ENCODE measurements around the gene ZNF511. TPM values are rescaled to one million over a fixed set of nuclear protein-coding genes. Genes with fewer than 3 reads are reported as not detected.
"Not testable (repeated sequence)": the region's sequence is repeated elsewhere in the genome, so short reads cannot be mapped to it uniquely, and the experiment has no call there.

The ZNF511 gene
- 21.5 and 23.7 TPM in 2 replicates for total RNA-seq

GRCh38 chr10:133308421-133309099 lies at the start of gene ZNF511, which contains the start of gene TUBGCP2:
Gene ZNF511 (plus strand): TSS chr10:133308914. CDS start chr10:133308944, 30 bp downstream.
Gene TUBGCP2 (minus strand): TSS chr10:133308872. CDS start chr10:133302941, 5,931 bp downstream.
- DNase-seq (ENCODE audit: low read depth in 2 of 2): peak; percentile 72 to 88

- no peak for DNase-seq (ENCODE audit: low read depth in 2 of 2)
Observed at GRCh38 chr10:133259602-133259989, 49.1 kb upstream of the ZNF511 start.

- peak in 1 of 2 donors; percentile 21 for DNase-seq (ENCODE audit: low read depth in 2 of 2)
Observed at GRCh38 chr10:133260895-133261725, 47.6 kb upstream of the ZNF511 start.

- DNase-seq (ENCODE audit: low read depth in 2 of 2): peak in 1 of 2 donors; percentile 48
Observed at GRCh38 chr10:133261726-133262325, 46.9 kb upstream of the ZNF511 start.

GRCh38 chr10:133262696-133263095 lies 46.0 kb upstream of the ZNF511 start:
- no peak for DNase-seq (ENCODE audit: low read depth in 2 of 2)

GRCh38 chr10:133263674-133264073 lies 45.0 kb upstream of the ZNF511 start:
- no peak for DNase-seq (ENCODE audit: low read depth in 2 of 2)

- DNase-seq (ENCODE audit: low read depth in 2 of 2): no peak
Observed at GRCh38 chr10:133264461-133264860, 44.3 kb upstream of the ZNF511 start.

GRCh38 chr10:133265052-133265451 lies 43.7 kb upstream of the ZNF511 start:
- not testable (repeated sequence) for DNase-seq (ENCODE audit: low read depth in 2 of 2)

GRCh38 chr10:133266056-133266795 lies 42.5 kb upstream of the ZNF511 start:
- no peak for DNase-seq (ENCODE audit: low read depth in 2 of 2)

- no peak for DNase-seq (ENCODE audit: low read depth in 2 of 2)
Observed at GRCh38 chr10:133267293-133267692, 41.4 kb upstream of the ZNF511 start.

GRCh38 chr10:133267829-133268228 lies 40.9 kb upstream of the ZNF511 start:
- no peak for DNase-seq (ENCODE audit: low read depth in 2 of 2)

- DNase-seq (ENCODE audit: low read depth in 2 of 2): no peak
Observed at GRCh38 chr10:133268532-133268931, 40.2 kb upstream of the ZNF511 start.

- DNase-seq (ENCODE audit: low read depth in 2 of 2): no peak
Observed at GRCh38 chr10:133269367-133269766, 39.3 kb upstream of the ZNF511 start.

GRCh38 chr10:133270204-133270603 lies 38.5 kb upstream of the ZNF511 start:
- no peak for DNase-seq (ENCODE audit: low read depth in 2 of 2)

GRCh38 chr10:133270773-133271297 lies 37.9 kb upstream of the ZNF511 start:
- no peak for DNase-seq (ENCODE audit: low read depth in 2 of 2)

- DNase-seq (ENCODE audit: low read depth in 2 of 2): no peak
Observed at GRCh38 chr10:133271521-133272300, 37.0 kb upstream of the ZNF511 start.

GRCh38 chr10:133272301-133272963 lies 36.3 kb upstream of the ZNF511 start:
- no peak for DNase-seq (ENCODE audit: low read depth in 2 of 2)

GRCh38 chr10:133272964-133273420 lies 35.7 kb upstream of the ZNF511 start:
- DNase-seq (ENCODE audit: low read depth in 2 of 2): no peak

- DNase-seq (ENCODE audit: low read depth in 2 of 2): no peak
Observed at GRCh38 chr10:133273534-133274143, 35.1 kb upstream of the ZNF511 start.
